SU-DHL-6 (cell line): ENCODE results near the gene NELFB.

Experiments
- H2AFZ ChIP-seq: fragments of 200-600 bp; sonication (generic); 2 replicates; pipeline ENCODE4 v1.6.1; 2014; ENCODE audit warnings: low read depth, mild to moderate bottlenecking, moderate library complexity, mixed read lengths, antibody characterized with exemption, low read length; ENCODE audit not compliant: severe bottlenecking
- H3F3A ChIP-seq: fragments of 200-600 bp; shearing (Covaris generic); 2 replicates; pipeline ENCODE4 v1.6.0; 2016; ENCODE audit warnings: antibody characterized with exemption, mild to moderate bottlenecking; ENCODE audit not compliant: insufficient read depth
- H3K27ac ChIP-seq: fragments of 200-600 bp; sonication (generic); 2 replicates; pipeline ENCODE4 v1.5.1; 2016; ENCODE audit warnings: low read depth, mild to moderate bottlenecking, low read length, moderate library complexity, mixed read lengths
- H3K27me3 ChIP-seq: fragments of 200-600 bp; sonication (generic), shearing (Covaris generic); 2 replicates; pipeline ENCODE4 v1.6.0; 2014; ENCODE audit warnings: mild to moderate bottlenecking, low read length
- H3K36me3 ChIP-seq: fragments of 200-600 bp; sonication (generic); 2 replicates; pipeline ENCODE4 v1.6.1; 2014; ENCODE audit warnings: mild to moderate bottlenecking, low read length, mixed read lengths
- H3K4me2 ChIP-seq: fragments of 300-600, 200-600 bp; shearing (Covaris generic), sonication (generic); 2 replicates; pipeline ENCODE4 v1.6.0; 2014; ENCODE audit warnings: low read length, low read depth, mild to moderate bottlenecking; ENCODE audit not compliant: poor library complexity, severe bottlenecking
- H3K4me3 ChIP-seq: fragments of 200-600 bp; sonication (generic); 2 replicates; pipeline ENCODE4 v1.5.1; 2014; ENCODE audit warnings: antibody characterized with exemption, low read length, mild to moderate bottlenecking, mixed read lengths; ENCODE audit not compliant: insufficient read depth, poor library complexity, severe bottlenecking
- H3K79me2 ChIP-seq: fragments of 200-600 bp; sonication (generic); 2 replicates; pipeline ENCODE4 v1.6.1; 2014; ENCODE audit warnings: mild to moderate bottlenecking, low read length, moderate library complexity; ENCODE audit not compliant: insufficient read depth
- H3K9ac ChIP-seq: fragments of 200-600 bp; sonication (generic); 2 replicates; pipeline ENCODE4 v1.7.0; 2014; ENCODE audit warnings: mild to moderate bottlenecking, low read length
- H3K9me2 ChIP-seq: fragments of 200-600 bp; sonication (generic); replicated peaks from 2 replicates; pipeline ENCODE4 v1.6.1; 2014; ENCODE audit warnings: low read length; ENCODE audit not compliant: insufficient read depth
- H3K9me3 ChIP-seq: fragments of 200-600 bp; sonication (generic); 2 replicates; pipeline ENCODE4 v1.6.1; 2014; ENCODE audit warnings: low read length, mixed read lengths; ENCODE audit not compliant: insufficient read depth
- H4K20me1 ChIP-seq: fragments of 200-600 bp; sonication (generic); 2 replicates; pipeline ENCODE4 v1.6.1; 2014; ENCODE audit warnings: low read depth, mild to moderate bottlenecking, antibody characterized with exemption, low read length, moderate library complexity, mixed read lengths
- CTCF ChIP-seq: fragments of 200-600 bp; sonication (generic); IDR thresholded peaks from one replicate; pipeline ENCODE4 v1.5.1; 2017; ENCODE audit warnings: antibody characterized with exemption, mild to moderate bottlenecking, low read length, moderate library complexity; ENCODE audit not compliant: insufficient read depth, poor library complexity, severe bottlenecking
- EZH2phosphoT487 ChIP-seq: fragments of 200-600 bp; sonication (generic), shearing (Covaris generic); conservative IDR thresholded peaks from 2 replicates; pipeline ENCODE4 v1.6.1; 2018; ENCODE audit warnings: mild to moderate bottlenecking, antibody characterized with exemption, low read length, moderate library complexity, mixed read lengths

The NELFB gene

GRCh38 chr9:137316012-137316981 lies 61.2 kb downstream of the NELFB start:
- Histone ChIP-seq H2AFZ (peak overlapping the region; percentile 9), H3K4me3 (peak overlapping the region; percentile 10), H3F3A (no peaks in the 10 kb centered on the region), H3K9me3 (no peaks in the 10 kb centered on the region), H3K9ac (peak overlapping the region; percentile 18; the same call in 1 of the 2 replicates), H3K36me3 (no peaks in the 10 kb centered on the region), H4K20me1 (no peaks in the 10 kb centered on the region), H3K4me2 (peak overlapping the region; percentile 20), H3K27ac (no peak overlapping the region), H3K79me2 (no peaks in the 10 kb centered on the region), H3K9me2 (no peaks in the 10 kb centered on the region), H3K27me3 (no peaks in the 10 kb centered on the region)
- TF ChIP-seq CTCF = no peak
- TF ChIP-seq EZH2phosphoT487 = no peak

GRCh38 chr9:137317021-137317717 lies 62.0 kb downstream of the NELFB start:
- no peak overlapping the region for H3K9ac ChIP-seq
- no peaks in the 10 kb centered on the region for H3K36me3 ChIP-seq
- no peak overlapping the region for H3K4me2 ChIP-seq
- no peaks in the 10 kb centered on the region for H3K27me3 ChIP-seq
- no peaks in the 10 kb centered on the region for H4K20me1 ChIP-seq
- H3K4me3 ChIP-seq = no peak overlapping the region
- H3F3A ChIP-seq = no peaks in the 10 kb centered on the region
- TF ChIP-seq EZH2phosphoT487 (no peak), CTCF (no peak)
- no peak overlapping the region for H2AFZ ChIP-seq
- H3K79me2 ChIP-seq = no peaks in the 10 kb centered on the region
- H3K9me2 ChIP-seq = no peaks in the 10 kb centered on the region
- no peaks in the 10 kb centered on the region for H3K9me3 ChIP-seq
- H3K27ac ChIP-seq = no peak overlapping the region

- Histone ChIP-seq H3K4me3 (no peak overlapping the region), H3K79me2 (no peaks in the 10 kb centered on the region), H3K4me2 (no peak overlapping the region), H3K27me3 (no peaks in the 10 kb centered on the region), H3K9me2 (no peaks in the 10 kb centered on the region), H3F3A (no peaks in the 10 kb centered on the region), H3K9ac (no peak overlapping the region), H3K9me3 (no peaks in the 10 kb centered on the region), H4K20me1 (no peaks in the 10 kb centered on the region), H3K36me3 (no peaks in the 10 kb centered on the region), H3K27ac (no peak overlapping the region), H2AFZ (no peak overlapping the region)
- TF ChIP-seq EZH2phosphoT487 (no peak), CTCF (no peak)
Observed at GRCh38 chr9:137317718-137318511, 62.8 kb downstream of the NELFB start.
